ENCODE data around the gene SRPK1.
"Not testable (repeated sequence)": the region's sequence is repeated elsewhere in the genome, so short reads cannot be mapped to it uniquely, and the experiment has no call there.

Gene SRPK1

DNA sequence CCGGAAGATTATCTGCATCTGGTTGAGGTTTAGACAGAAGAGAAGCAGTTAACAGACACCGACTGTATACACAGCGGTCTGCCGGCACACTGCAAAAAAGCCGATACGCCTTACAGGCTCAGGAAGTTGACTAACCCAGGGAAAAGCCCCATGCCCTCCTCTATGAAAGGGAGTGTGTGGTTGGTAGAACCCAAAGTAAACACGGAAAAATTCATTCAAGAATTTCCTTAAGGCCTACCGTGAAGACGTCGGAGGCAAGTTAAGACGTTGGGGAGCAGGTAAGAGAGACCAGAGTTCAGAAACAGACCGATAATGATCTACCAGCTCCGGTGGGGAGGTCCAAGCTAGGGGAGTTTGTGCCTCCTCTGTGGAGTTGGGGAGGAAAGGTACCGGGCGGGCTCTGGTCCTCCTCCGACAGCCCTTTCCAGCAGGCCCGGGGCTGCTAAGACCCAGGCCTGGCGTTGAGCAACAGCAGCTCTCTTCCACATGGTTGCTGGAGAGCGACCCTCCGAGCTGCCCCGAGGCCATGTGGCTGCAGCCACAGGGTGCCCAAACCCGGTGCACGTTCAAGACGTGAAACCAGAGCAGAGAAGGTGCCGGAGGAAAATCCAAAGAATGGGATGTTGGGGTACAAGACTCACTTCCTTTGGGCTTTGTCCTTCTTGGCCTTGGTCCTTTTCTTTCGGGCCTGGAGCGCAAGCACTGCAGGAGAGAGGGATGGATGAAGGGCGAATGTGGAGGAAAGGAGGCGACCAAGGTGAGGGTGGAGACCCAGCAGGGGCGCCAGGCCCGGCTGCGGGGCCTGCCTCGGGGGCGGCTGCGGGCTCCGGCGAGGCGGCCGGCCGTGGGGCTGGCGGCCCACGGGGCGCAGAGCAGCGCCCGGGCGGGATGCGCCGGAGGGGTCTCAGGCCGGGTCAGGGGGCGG lies 809 bp downstream of the SRPK1 start:
- peaks cover 72% of the 10 kb centered on the region for H3K79me2 ChIP-seq (ENCODE audit: insufficient read depth, low read length)
- H3K27me3 ChIP-seq (ENCODE audit: insufficient read depth, low read length, poor library complexity) = no peaks in the 10 kb centered on the region
- DNase-seq (peak; percentile 53), ATAC-seq (ENCODE audit: insufficient read depth, low read depth) (peak; percentile 64)
- H2AFZ ChIP-seq (ENCODE audit: low read depth, low read length) = peak overlapping the region; percentile 75
- TF ChIP-seq, protein P1, sequence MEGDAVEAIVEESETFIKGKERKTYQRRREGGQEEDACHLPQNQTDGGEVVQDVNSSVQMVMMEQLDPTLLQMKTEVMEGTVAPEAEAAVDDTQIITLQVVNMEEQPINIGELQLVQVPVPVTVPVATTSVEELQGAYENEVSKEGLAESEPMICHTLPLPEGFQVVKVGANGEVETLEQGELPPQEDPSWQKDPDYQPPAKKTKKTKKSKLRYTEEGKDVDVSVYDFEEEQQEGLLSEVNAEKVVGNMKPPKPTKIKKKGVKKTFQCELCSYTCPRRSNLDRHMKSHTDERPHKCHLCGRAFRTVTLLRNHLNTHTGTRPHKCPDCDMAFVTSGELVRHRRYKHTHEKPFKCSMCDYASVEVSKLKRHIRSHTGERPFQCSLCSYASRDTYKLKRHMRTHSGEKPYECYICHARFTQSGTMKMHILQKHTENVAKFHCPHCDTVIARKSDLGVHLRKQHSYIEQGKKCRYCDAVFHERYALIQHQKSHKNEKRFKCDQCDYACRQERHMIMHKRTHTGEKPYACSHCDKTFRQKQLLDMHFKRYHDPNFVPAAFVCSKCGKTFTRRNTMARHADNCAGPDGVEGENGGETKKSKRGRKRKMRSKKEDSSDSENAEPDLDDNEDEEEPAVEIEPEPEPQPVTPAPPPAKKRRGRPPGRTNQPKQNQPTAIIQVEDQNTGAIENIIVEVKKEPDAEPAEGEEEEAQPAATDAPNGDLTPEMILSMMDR (IDR thresholded peaks at IDR 0.05; ENCODE audit: borderline replicate concordance, extremely low read depth, low read length, poor library complexity, severe bottlenecking) = no peak
- no peak for TF ChIP-seq EZH2 (IDR thresholded peaks at IDR 0.05; ENCODE audit: borderline replicate concordance, low read depth, low read length, severe bottlenecking)
- peaks cover 54% of the 10 kb centered on the region for H3K4me1 ChIP-seq (ENCODE audit: insufficient read depth, low read length)
- peak overlapping the region; percentile 91 for H3K4me2 ChIP-seq (ENCODE audit: insufficient read depth, low read length)
- no peaks in the 10 kb centered on the region for H3K9me3 ChIP-seq (ENCODE audit: insufficient read depth, low read length, severe bottlenecking)
- peaks cover 34% of the 10 kb centered on the region for H4K20me1 ChIP-seq (ENCODE audit: insufficient read depth, low read length)
- peak overlapping the region; percentile 75 for H3K27ac ChIP-seq (ENCODE audit: low read length)
- H3K9ac ChIP-seq (ENCODE audit: low read depth, low read length) = peak overlapping the region; percentile 78
- peaks cover 34% of the 10 kb centered on the region for H3K36me3 ChIP-seq (ENCODE audit: insufficient read depth, low read length)
- peak overlapping the region; percentile 73 to 81 for H3K4me3 ChIP-seq (ENCODE audit: low read depth in 1 of 2, low read length in 2 of 2)

- Histone ChIP-seq H3K36me3 (ENCODE audit: insufficient read depth, low read length) (peaks cover 43% of the 10 kb centered on the region), H3K4me2 (ENCODE audit: insufficient read depth, low read length) (peak overlapping the region; percentile 91), H2AFZ (ENCODE audit: low read depth, low read length) (peak overlapping the region; percentile 75), H3K4me1 (ENCODE audit: insufficient read depth, low read length) (peaks cover 54% of the 10 kb centered on the region), H3K27ac (ENCODE audit: low read length) (peak overlapping the region; percentile 75), H3K79me2 (ENCODE audit: insufficient read depth, low read length) (peaks cover 80% of the 10 kb centered on the region), H3K9ac (ENCODE audit: low read depth, low read length) (peak overlapping the region; percentile 78), H4K20me1 (ENCODE audit: insufficient read depth, low read length) (peaks cover 34% of the 10 kb centered on the region), H3K9me3 (ENCODE audit: insufficient read depth, low read length, severe bottlenecking) (no peaks in the 10 kb centered on the region), H3K4me3 (ENCODE audit: low read depth in 1 of 2, low read length in 2 of 2) (peak overlapping the region; percentile 73 to 81), H3K27me3 (ENCODE audit: insufficient read depth, low read length, poor library complexity) (no peaks in the 10 kb centered on the region)
- ATAC-seq (ENCODE audit: insufficient read depth, low read depth) (no peak), DNase-seq (no peak)
- TF ChIP-seq EZH2 (IDR thresholded peaks at IDR 0.05; ENCODE audit: borderline replicate concordance, low read depth, low read length, severe bottlenecking) = no peak
- TF ChIP-seq, protein P1 (IDR thresholded peaks at IDR 0.05; ENCODE audit: borderline replicate concordance, extremely low read depth, low read length, poor library complexity, severe bottlenecking) = no peak
These were observed 1.6 kb downstream of the SRPK1 start for GRCh38 chr6:35919085-35919826.

DNA sequence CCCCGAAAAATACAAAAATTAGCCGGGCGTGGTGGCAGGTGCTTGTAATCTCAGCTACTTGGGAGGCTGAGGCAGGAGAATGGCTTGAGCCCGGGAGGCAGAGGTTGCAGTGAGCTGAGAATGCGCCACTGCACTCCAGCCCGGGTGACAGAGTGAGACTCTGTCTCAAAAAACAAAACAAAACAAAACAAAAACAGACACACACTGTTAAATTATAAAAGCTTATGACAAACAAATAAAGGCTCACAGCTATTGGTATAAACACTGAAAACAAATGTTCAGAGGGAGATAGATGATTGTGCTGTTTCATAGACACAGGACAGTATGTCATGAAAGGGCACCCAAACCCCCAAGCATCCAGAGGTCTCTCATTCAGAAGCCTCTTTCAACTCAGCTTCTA lies 4.0 kb downstream of the SRPK1 start:
- Histone ChIP-seq H3K9ac (ENCODE audit: low read depth, low read length) (peak overlapping the region; percentile 26; the same call in 1 of the 2 replicates), H3K4me3 (ENCODE audit: low read depth in 1 of 2, low read length in 2 of 2) (0 out of 4 replicates have a peak overlapping the region, but pooled peaks of 1 of the 2 experiments have one; percentile 81), H3K79me2 (ENCODE audit: insufficient read depth, low read length) (peaks cover 92% of the 10 kb centered on the region), H3K4me1 (ENCODE audit: insufficient read depth, low read length) (peaks cover 43% of the 10 kb centered on the region), H3K36me3 (ENCODE audit: insufficient read depth, low read length) (peaks cover 62% of the 10 kb centered on the region), H4K20me1 (ENCODE audit: insufficient read depth, low read length) (peaks cover 34% of the 10 kb centered on the region), H3K4me2 (ENCODE audit: insufficient read depth, low read length) (peak overlapping the region; percentile 91)
- H3K27ac ChIP-seq (ENCODE audit: low read length); ATAC-seq (ENCODE audit: insufficient read depth, low read depth); H3K27me3 ChIP-seq (ENCODE audit: insufficient read depth, low read length, poor library complexity); H3K9me3 ChIP-seq (ENCODE audit: insufficient read depth, low read length, severe bottlenecking); H2AFZ ChIP-seq (ENCODE audit: low read depth, low read length); DNase-seq: not testable (repeated sequence)
